Testis (tissue), 3 donors: ENCODE measurements around the gene PPP1R12B. TPM values are rescaled to one million over a fixed set of nuclear protein-coding genes. Genes with fewer than 3 reads are reported as not detected.
"Not testable (repeated sequence)": the region's sequence is repeated elsewhere in the genome, so short reads cannot be mapped to it uniquely, and the experiment has no call there.

Source experiments
- DNase-seq: peaks from one replicate; pipeline ENCODE4 v3.0.0-alpha.2; 2019
- H3K27ac ChIP-seq, 2 donors: fragments of 200-600 bp; sonication (generic); one replicate each; pipeline ENCODE4 v1.5.1; 2019
- H3K27me3 ChIP-seq: fragments of 200-600 bp; sonication (generic); one replicate; pipeline ENCODE4 v1.5.1; 2019
- H3K36me3 ChIP-seq: fragments of 200-600 bp; sonication (generic); one replicate; pipeline ENCODE4 v1.5.1; 2017; ENCODE audit warnings: low read depth; ENCODE audit errors: missing control alignments
- H3K4me1 ChIP-seq: fragments of 200-600 bp; sonication (generic); one replicate; pipeline ENCODE4 v1.5.1; 2019
- H3K4me3 ChIP-seq, 2 donors: fragments of 200-600 bp; sonication (generic); one replicate each; pipeline ENCODE4 v1.5.1; 2017 to 2019
- H3K9me3 ChIP-seq: fragments of 200-600 bp; sonication (generic); one replicate; pipeline ENCODE4 v1.5.1; 2017
- CTCF ChIP-seq, 3 experiments: fragments of 450-650 bp in 2 of 3; fragments of 200-600 bp in 1 of 3; sonication (generic) in 1 of 3; IDR thresholded peaks; one replicate each; pipeline ENCODE4 v1.5.1; 2016 to 2019; ENCODE audit warnings: antibody characterized with exemption in 3 of 3, mild to moderate bottlenecking in 2 of 3, moderate library complexity in 1 of 3
- POLR2A ChIP-seq: fragments of 450-650 bp; IDR thresholded peaks from one replicate; pipeline ENCODE4 v1.6.1; 2017; ENCODE audit warnings: antibody characterized with exemption, mild to moderate bottlenecking, moderate library complexity
- WGBS, 2 donors: methylation state at CpG; one replicate each; pipeline ENCODE4 v1.1.5; 2018; 5-methylcytosine and 5-hydroxymethylcytosine counted together
- intact Hi-C: fragments of 100-400 bp; cut with DNase I; formaldehyde crosslinking; loops from one replicate; pipeline ENCODE4 v1.15.1; 2023; ENCODE audit warnings: low total_unique reads
- polyA plus RNA-seq: library from polyadenylated mRNA; stranded (reverse); fragments of 350-450 nt; fragmentation: Illumina TruSeq; extraction: RNeasy Lipid Tissue Mini Kit (QIAGEN cat#74804); gene quantifications from one replicate; pipeline ENCODE4 v1.2.3, GENCODE V29; 2014; ENCODE audit warnings: low read depth, low replicate concordance; ENCODE audit not compliant: insufficient read depth
- total RNA-seq, 2 donors: library from RNA; depleted of rRNA; stranded (reverse); fragments of >200 nt; gene quantifications; one replicate each; pipeline ENCODE4 v1.2.3, GENCODE V29; 2016

PPP1R12B gene
- total and polyA plus RNA-seq, 3 donors from 2014 or later = 32.6 to 61.2 (median 54.6) TPM

GRCh38 chr1:202540014-202540413, 191.5 kb downstream of the PPP1R12B start:
- H3K27me3 ChIP-seq = no peaks in the 10 kb centered on the region

GRCh38 chr1:202540448-202540847, 191.9 kb downstream of the PPP1R12B start:
- H3K27me3 ChIP-seq = no peaks in the 10 kb centered on the region
- intact Hi-C loops = no loop called here
- TF ChIP-seq POLR2A = no peak
- TF ChIP-seq CTCF (IDR thresholded peaks at IDR 0.05) = no peak
- H3K9me3 ChIP-seq = no peaks in the 10 kb centered on the region
- H3K27ac ChIP-seq = peak overlapping the region; percentile 77 to 81
- H3K4me3 ChIP-seq = peak overlapping the region; percentile 23 to 41
- peaks cover 3% of the 10 kb centered on the region for H3K4me1 ChIP-seq
- DNase-seq = no peak
- H3K36me3 ChIP-seq = no peaks in the 10 kb centered on the region
- WGBS, 2 donors = 62 to 65% methylated on average over 2 of the region's 2 CpGs

More at GRCh38 chr1:202540014-202540413, 191.5 kb downstream of the PPP1R12B start:
- intact Hi-C loops = no loop called here
- no peak for TF ChIP-seq POLR2A
- no peak for TF ChIP-seq CTCF (IDR thresholded peaks at IDR 0.05)
- Histone ChIP-seq H3K36me3 (no peaks in the 10 kb centered on the region), H3K4me1 (peaks cover 3% of the 10 kb centered on the region), H3K27ac (peak overlapping the region; percentile 77 to 81), H3K9me3 (no peaks in the 10 kb centered on the region), H3K4me3 (peak overlapping the region; percentile 23 to 41)
- no peak for DNase-seq
- 64 to 72% methylated on average over 6 of the region's 6 CpGs for WGBS, 2 donors

- H3K4me1 ChIP-seq, intact Hi-C loops, DNase-seq, H3K9me3 ChIP-seq, H3K36me3 ChIP-seq, H3K27me3 ChIP-seq: not testable (repeated sequence)
- WGBS, 2 donors = 72 to 73% methylated on average over 2 of the region's 2 CpGs
- Histone ChIP-seq H3K27ac (peak overlapping the region; percentile 59 to 81), H3K4me3 (peak overlapping the region; percentile 23 to 41)
These were observed 192.4 kb downstream of the PPP1R12B start for GRCh38 chr1:202540858-202541257.

- H3K27me3 ChIP-seq, H3K4me1 ChIP-seq, DNase-seq, H3K36me3 ChIP-seq, H3K9me3 ChIP-seq, H3K4me3 ChIP-seq, intact Hi-C loops: not testable (repeated sequence)
- peak overlapping the region; percentile 1 to 81 for H3K27ac ChIP-seq
These were observed 193.9 kb downstream of the PPP1R12B start for GRCh38 chr1:202542415-202542814.

- peak overlapping the region in 1 of 2 donors; percentile 81 for H3K27ac ChIP-seq
- H3K9me3 ChIP-seq, H3K4me3 ChIP-seq, H3K27me3 ChIP-seq, H3K4me1 ChIP-seq, H3K36me3 ChIP-seq, DNase-seq, intact Hi-C loops: not testable (repeated sequence)
- 81 to 83% methylated on average over 11 of the region's 11 CpGs for WGBS, 2 donors
These were observed 195.0 kb downstream of the PPP1R12B start for GRCh38 chr1:202543537-202543936.

- H3K36me3 ChIP-seq, H3K4me1 ChIP-seq, intact Hi-C loops, DNase-seq, H3K9me3 ChIP-seq, H3K27me3 ChIP-seq, H3K4me3 ChIP-seq: not testable (repeated sequence)
- 87 to 90% methylated on average over 6 of the region's 6 CpGs for WGBS, 2 donors
- H3K27ac ChIP-seq = peak overlapping the region in 1 of 2 donors; percentile 81
These were observed 196.4 kb downstream of the PPP1R12B start for GRCh38 chr1:202544766-202545449.

- not testable (repeated sequence) for H3K4me3 ChIP-seq, H3K27ac ChIP-seq
These were observed 197.3 kb downstream of the PPP1R12B start for GRCh38 chr1:202545647-202546303.

GRCh38 chr1:202546377-202546776, 197.9 kb downstream of the PPP1R12B start:
- H3K9me3 ChIP-seq, intact Hi-C loops, H3K27me3 ChIP-seq, H3K4me3 ChIP-seq, H3K36me3 ChIP-seq, DNase-seq, H3K4me1 ChIP-seq: not testable (repeated sequence)
- peak overlapping the region in 1 of 2 donors; percentile 37 for H3K27ac ChIP-seq
- 75 to 84% methylated on average over 3 of the region's 3 CpGs for WGBS, 2 donors

More at GRCh38 chr1:202545647-202546303, 197.3 kb downstream of the PPP1R12B start:
- intact Hi-C loops, H3K36me3 ChIP-seq, H3K4me1 ChIP-seq, H3K9me3 ChIP-seq, DNase-seq, H3K27me3 ChIP-seq: not testable (repeated sequence)
- 51 to 59% methylated on average over 3 of the region's 3 CpGs for WGBS, 2 donors

- DNase-seq, H3K4me1 ChIP-seq, H3K9me3 ChIP-seq, intact Hi-C loops, H3K27me3 ChIP-seq, H3K27ac ChIP-seq, H3K36me3 ChIP-seq, H3K4me3 ChIP-seq: not testable (repeated sequence)
- WGBS, 2 donors = 70% methylated on average over 3 of the region's 3 CpGs
These were observed 198.3 kb downstream of the PPP1R12B start for GRCh38 chr1:202546796-202547195.
